Body of pancreas (tissue), 4 donors: ENCODE results near the gene SLAMF6. TPM values are rescaled to one million over a fixed set of nuclear protein-coding genes. Genes with fewer than 3 reads are reported as not detected.

ENCODE experiments used
- ATAC-seq: fragments of 150-250 bp; one replicate; pipeline ENCODE4 v1.9.1; 2016
- DNase-seq, 4 donors: peaks; one replicate each; pipeline ENCODE4 v3.0.0-alpha.2; 2019
- H3K27ac ChIP-seq, 4 donors: fragments of 200-600 bp; sonication (generic); 1 replicate in 3 of 4; 2 replicates in 1 of 4; pipeline versions ENCODE4 v1.5.1 to v1.6.1; 2016 to 2019; ENCODE audit warnings: mild to moderate bottlenecking in 1 of 4, mixed read lengths in 1 of 4, moderate library complexity in 1 of 4
- H3K27me3 ChIP-seq, 2 donors: fragments of 200-600 bp; sonication (generic); one replicate each; pipeline ENCODE4 v1.6.0; 2016; ENCODE audit warnings: mild to moderate bottlenecking in 1 of 2
- H3K36me3 ChIP-seq, 2 donors: fragments of 200-600 bp; sonication (generic); replicated peaks in 1 of 2; 2 replicates each; pipeline ENCODE4 v1.5.1; 2016; ENCODE audit warnings: low read depth in 2 of 2; ENCODE audit not compliant: insufficient read depth in 1 of 2
- H3K4me1 ChIP-seq: fragments of 200-600 bp; sonication (generic); one replicate; pipeline ENCODE4 v1.6.0; 2016
- H3K4me3 ChIP-seq, 2 donors: fragments of 200-600 bp; sonication (generic); 1 replicate in 1 of 2; 2 replicates in 1 of 2; pipeline ENCODE4 v1.5.1; 2016 to 2019
- H3K9me3 ChIP-seq, 3 donors: fragments of 200-600 bp; sonication (generic); 1 replicate in 2 of 3; 2 replicates in 1 of 3; pipeline ENCODE4 v1.5.1; 2016
- CTCF ChIP-seq, 7 experiments: fragments of 450-650 bp in 4 of 7; fragments of 200-600 bp in 3 of 7; sonication (generic) in 3 of 7; IDR thresholded peaks; one replicate each; pipeline ENCODE4 v1.5.1; 2016 to 2019; ENCODE audit warnings: antibody characterized with exemption in 7 of 7
- POLR2A ChIP-seq, 3 donors: fragments of 450-650 bp; IDR thresholded peaks; one replicate each; pipeline ENCODE4 v1.6.1; 2016; ENCODE audit warnings: antibody characterized with exemption in 3 of 3, mild to moderate bottlenecking in 2 of 3
- WGBS, 2 donors: methylation state at CpG; one replicate each; pipeline ENCODE4 v1.1.5; 2017; 5-methylcytosine and 5-hydroxymethylcytosine counted together
- intact Hi-C: fragments of 100-400 bp; cut with DNase I; formaldehyde crosslinking; loops from one replicate; pipeline ENCODE4 v1.15.1; 2023
- total RNA-seq, 2 donors: library from RNA; depleted of rRNA; stranded (reverse); fragments of >200 nt; gene quantifications; one replicate each; pipeline ENCODE4 v1.1.0, GENCODE V29; 2016

SLAMF6 gene
- total RNA-seq, 2 donors from 2014 or later: 0.52 to 0.99 TPM

GRCh38 chr1:160492617-160493016 lies 30.4 kb downstream of the SLAMF6 start:
- Histone ChIP-seq H3K27ac (no peak overlapping the region), H3K36me3 (no peaks in the 10 kb centered on the region), H3K27me3 (no peaks in the 10 kb centered on the region), H3K4me3 (no peak overlapping the region), H3K4me1 (no peaks in the 10 kb centered on the region), H3K9me3 (no peaks in the 10 kb centered on the region)
- DNase-seq: no peak
- intact Hi-C loops: no loop called here
- 73 to 87% methylated on average over 2 of the region's 2 CpGs for WGBS, 2 donors
- no peak for TF ChIP-seq POLR2A (IDR thresholded peaks at IDR 0.05)
- TF ChIP-seq CTCF (IDR thresholded peaks at IDR 0.05): no peak
- ATAC-seq: no peak

- H3K36me3 ChIP-seq: no peaks in the 10 kb centered on the region
- WGBS, 2 donors: 91 to 93% methylated on average over 3 of the region's 3 CpGs
- no peaks in the 10 kb centered on the region for H3K4me1 ChIP-seq
- ATAC-seq (no peak), DNase-seq (no peak)
- no peaks in the 10 kb centered on the region for H3K27me3 ChIP-seq
- H3K9me3 ChIP-seq: no peaks in the 10 kb centered on the region
- no peak overlapping the region for H3K27ac ChIP-seq
- no peak overlapping the region for H3K4me3 ChIP-seq
- no peak for TF ChIP-seq CTCF (IDR thresholded peaks at IDR 0.05)
- TF ChIP-seq POLR2A (IDR thresholded peaks at IDR 0.05): no peak
- intact Hi-C loops: no loop called here
These were observed 31.1 kb downstream of the SLAMF6 start for GRCh38 chr1:160491981-160492380.

- Histone ChIP-seq H3K4me3 (no peak overlapping the region), H3K36me3 (no peaks in the 10 kb centered on the region), H3K27ac (no peak overlapping the region), H3K9me3 (no peaks in the 10 kb centered on the region), H3K27me3 (no peaks in the 10 kb centered on the region), H3K4me1 (no peaks in the 10 kb centered on the region)
- DNase-seq (no peak), ATAC-seq (no peak)
- TF ChIP-seq POLR2A (IDR thresholded peaks at IDR 0.05) (no peak), CTCF (IDR thresholded peaks at IDR 0.05) (no peak)
- WGBS, 2 donors: 93% methylated on average over 4 of the region's 4 CpGs
- intact Hi-C loops: no loop called here
These were observed 32.0 kb downstream of the SLAMF6 start for GRCh38 chr1:160491017-160491416.

- no peak for DNase-seq
- 85 to 89% methylated on average over 4 of the region's 4 CpGs for WGBS, 2 donors
These were observed 33.4 kb downstream of the SLAMF6 start for GRCh38 chr1:160489513-160490261.

More at GRCh38 chr1:160489513-160490261, 33.4 kb downstream of the SLAMF6 start:
- Histone ChIP-seq H3K4me3 (no peak overlapping the region), H3K27ac (no peak overlapping the region), H3K4me1 (no peaks in the 10 kb centered on the region), H3K36me3 (no peaks in the 10 kb centered on the region), H3K27me3 (no peaks in the 10 kb centered on the region), H3K9me3 (no peaks in the 10 kb centered on the region)
- intact Hi-C loops: no loop called here
- ATAC-seq: no peak
- TF ChIP-seq CTCF (IDR thresholded peaks at IDR 0.05) (no peak), POLR2A (IDR thresholded peaks at IDR 0.05) (no peak)
